H7 (cell line): ENCODE results near the gene CNTF. TPM values are rescaled to one million over a fixed set of nuclear protein-coding genes. Genes with fewer than 3 reads are reported as not detected.

Source experiments
- total RNA-seq: library from RNA; depleted of rRNA; stranded (reverse); fragments of >200 nt; shearing (Covaris generic); gene quantifications from 2 replicates; pipeline ENCODE4 v1.2.3, GENCODE V29; 2014; rRNA removed

The CNTF gene
- total RNA-seq, 1 experiment from 2014 or later, result 0.73 TPM

Other genes starting within 250 kb of the CNTF start
- gene OR5B3, start 215.8 kb upstream of the CNTF start, total RNA-seq, result not detected in 2 replicates
- gene OR5B2, start 194.5 kb upstream of the CNTF start, total RNA-seq, result not detected in 2 replicates
- gene OR5B12, start 180.4 kb upstream of the CNTF start, total RNA-seq, result 0.18 TPM in 1 of 2 replicates, not detected in the other
- gene OR5B21, start 114.6 kb upstream of the CNTF start, total RNA-seq, result not detected in 2 replicates
- 2.2 and 2.8 TPM in 2 replicates for gene LPXN, start 46.8 kb upstream of the CNTF start, total RNA-seq
- gene ZFP91, start 43.6 kb upstream of the CNTF start, total RNA-seq, result 20.5 and 28.3 TPM in 2 replicates
- not detected in 2 replicates for gene GLYAT, start 109.3 kb downstream of the CNTF start, total RNA-seq
- not detected in 2 replicates for gene GLYATL2, start 222.0 kb downstream of the CNTF start, total RNA-seq